GM23338 (cell line): ENCODE results near the gene GKN2. TPM values are rescaled to one million over a fixed set of nuclear protein-coding genes. Genes with fewer than 3 reads are reported as not detected.
A peak's percentile ranks its signal among the peaks of the same experiment; 100 is the strongest.

Experiments used
- ATAC-seq: fragments of 200-7000 bp; cut with Tn5 transposase; 3 replicates; pipeline ENCODE4 v1.9.1; 2020
- DNase-seq: peaks from one replicate; pipeline ENCODE4 v3.0.0-alpha.2; 2015; ENCODE audit warnings: low spot score
- H2AFZ ChIP-seq: fragments of 200-600 bp; sonication (generic); 2 replicates; pipeline ENCODE4 v1.8.0; 2016; ENCODE audit warnings: antibody characterized with exemption, mild to moderate bottlenecking, moderate library complexity
- H3F3A ChIP-seq: fragments of 200-600 bp; sonication (generic); replicated peaks from 2 replicates; pipeline ENCODE4 v1.8.0; 2017; ENCODE audit warnings: antibody characterized with exemption, mixed run types, low read depth
- H3K27ac ChIP-seq: fragments of 200-600 bp; sonication (generic); 2 replicates; pipeline ENCODE4 v1.6.1; 2016; ENCODE audit warnings: low read depth
- H3K27me3 ChIP-seq: fragments of 200-600 bp; sonication (generic); 2 replicates; pipeline ENCODE4 v1.8.0; 2016; ENCODE audit warnings: mild to moderate bottlenecking, mixed run types, moderate library complexity; ENCODE audit not compliant: insufficient read depth
- H3K36me3 ChIP-seq: fragments of 200-600 bp; sonication (generic); 2 replicates; pipeline ENCODE4 v1.8.0; 2016; ENCODE audit warnings: mild to moderate bottlenecking; ENCODE audit not compliant: insufficient read depth
- H3K4me1 ChIP-seq: fragments of 200-600 bp; sonication (generic); 2 replicates; pipeline ENCODE4 v1.8.0; 2016; ENCODE audit warnings: mild to moderate bottlenecking, moderate library complexity; ENCODE audit not compliant: insufficient read depth
- H3K4me2 ChIP-seq: fragments of 200-600 bp; sonication (generic); 2 replicates; pipeline ENCODE4 v1.7.1; 2017; ENCODE audit warnings: mixed run types
- H3K4me3 ChIP-seq: fragments of 200-600 bp; sonication (generic); 2 replicates; pipeline ENCODE4 v1.6.1; 2016; ENCODE audit warnings: mixed run types
- H3K79me2 ChIP-seq: fragments of 200-600 bp; sonication (generic); replicated peaks from 2 replicates; pipeline ENCODE4 v1.8.0; 2017; ENCODE audit warnings: mild to moderate bottlenecking; ENCODE audit not compliant: insufficient read depth
- H3K9me2 ChIP-seq: fragments of 200-600 bp; sonication (generic); 2 replicates; pipeline ENCODE4 v1.8.0; 2017; ENCODE audit not compliant: insufficient read depth
- H4K20me1 ChIP-seq: fragments of 200-600 bp; sonication (generic); replicated peaks from 2 replicates; pipeline ENCODE4 v1.8.0; 2017; ENCODE audit warnings: mild to moderate bottlenecking; ENCODE audit not compliant: insufficient read depth
- H3K27ac Mint-ChIP-seq: 2 replicates; pipeline ENCODE4 v1.8.0; 2020; ENCODE audit warnings: inconsistent platforms, mild to moderate bottlenecking, moderate library complexity, mixed read lengths
- H3K27me3 Mint-ChIP-seq: 3 replicates; pipeline ENCODE4 v1.8.0; 2022; ENCODE audit warnings: low read depth, mild to moderate bottlenecking, moderate library complexity, mixed read lengths, inconsistent platforms; ENCODE audit not compliant: insufficient read depth, poor library complexity
- H3K36me3 Mint-ChIP-seq: 3 replicates; pipeline ENCODE4 v1.8.0; 2021; ENCODE audit warnings: low read depth, mild to moderate bottlenecking, inconsistent platforms, moderate library complexity, mixed read lengths
- H3K4me1 Mint-ChIP-seq: 3 replicates; pipeline ENCODE4 v1.8.0; 2020; ENCODE audit warnings: mild to moderate bottlenecking, inconsistent platforms, mixed read lengths
- H3K4me3 Mint-ChIP-seq: 3 replicates; pipeline ENCODE4 v1.8.0; 2021; ENCODE audit warnings: moderate library complexity, mild to moderate bottlenecking, inconsistent platforms, mixed read lengths
- H3K9me3 Mint-ChIP-seq: 3 replicates; pipeline ENCODE4 v1.8.0; 2020; ENCODE audit warnings: moderate library complexity, mild to moderate bottlenecking, inconsistent platforms, mixed read lengths
- CREB1 ChIP-seq: fragments of 250-450 bp; sonication (Bioruptor Pico); IDR thresholded peaks from 2 replicates; pipeline ENCODE4 v1.5.0; 2020; ENCODE audit warnings: low read depth, mild to moderate bottlenecking, moderate library complexity
- EZH2 ChIP-seq: fragments of 200-600 bp; sonication (generic); IDR thresholded peaks from one replicate; pipeline ENCODE4 v1.8.0; 2017; ENCODE audit warnings: antibody characterized with exemption, mild to moderate bottlenecking, low read depth; ENCODE audit not compliant: unreplicated experiment
- EZH2phosphoT487 ChIP-seq: fragments of 200-600 bp; sonication (generic); IDR thresholded peaks from one replicate; pipeline ENCODE4 v1.8.1; 2018; ENCODE audit warnings: antibody characterized with exemption; ENCODE audit not compliant: unreplicated experiment
- JUNB ChIP-seq: IDR thresholded peaks from one replicate; pipeline ENCODE4 v1.6.1; 2016; ENCODE audit warnings: antibody characterized with exemption; ENCODE audit not compliant: unreplicated experiment
- NANOG ChIP-seq: IDR thresholded peaks from 2 replicates; pipeline ENCODE4 v1.6.1; 2016; ENCODE audit warnings: antibody characterized with exemption, borderline replicate concordance
- POLR2AphosphoS5 ChIP-seq: IDR thresholded peaks from 2 replicates; pipeline ENCODE4 v1.6.1; 2016; ENCODE audit warnings: antibody characterized with exemption, low read depth
- REST ChIP-seq: IDR thresholded peaks from one replicate; pipeline ENCODE4 v1.6.1; 2018; ENCODE audit warnings: antibody characterized with exemption; ENCODE audit not compliant: unreplicated experiment
- STAT1 ChIP-seq: IDR thresholded peaks from one replicate; pipeline ENCODE4 v1.6.1; 2016; ENCODE audit warnings: antibody characterized with exemption; ENCODE audit not compliant: unreplicated experiment
- ZNF114 ChIP-seq: fragments of 250-450 bp; sonication (Bioruptor Pico); IDR thresholded peaks from 2 replicates; pipeline ENCODE4 v1.5.0; 2020; ENCODE audit warnings: mild to moderate bottlenecking, moderate library complexity
- ZNF331 ChIP-seq: fragments of 250-450 bp; sonication (Bioruptor Pico); IDR thresholded peaks from 2 replicates; pipeline ENCODE4 v1.5.0; 2020; ENCODE audit warnings: low read depth, mild to moderate bottlenecking, moderate library complexity
- ZNF462 ChIP-seq: fragments of 250-450 bp; sonication (Bioruptor Pico); IDR thresholded peaks from 2 replicates; pipeline ENCODE4 v1.5.0; 2020; ENCODE audit warnings: mild to moderate bottlenecking, moderate library complexity
- polyA plus RNA-seq: library from polyadenylated mRNA; unstranded; fragments of >200 nt; fragmentation: Nextera tagmentation; extraction: Ambion mirVana; gene quantifications from 2 replicates; pipeline ENCODE4 v1.2.1, GENCODE V29; 2016
- total RNA-seq: library from RNA; depleted of rRNA; stranded (reverse); fragments of >200 nt; shearing (Covaris generic); gene quantifications from 2 replicates; pipeline ENCODE4 v1.2.3, GENCODE V29; 2014

GKN2 gene
- total and polyA plus RNA-seq, 2 experiments from 2014 or later = not detected

- TF ChIP-seq REST (no peak), POLR2AphosphoS5 (no peak), EZH2phosphoT487 (no peak), ZNF114 (CRISPR knock-in tag) (no peak)
Observed at GRCh38 chr2:68992341-68992740, 39.6 kb upstream of the GKN2 start (continued).

- DNase-seq (no peak), ATAC-seq (no peak)
- Mint-ChIP-seq H3K27me3 (peaks cover 2% of the 10 kb centered on the region), H3K4me3 (no peak overlapping the region), H3K9me3 (no peaks in the 10 kb centered on the region), H3K27ac (no peak overlapping the region), H3K36me3 (no peaks in the 10 kb centered on the region), H3K4me1 (no peaks in the 10 kb centered on the region; the same call in 2 of the 3 replicates)
- Histone ChIP-seq H3F3A (no peaks in the 10 kb centered on the region), H2AFZ (0 out of 2 replicates have a peak overlapping the region, but pooled peaks have one; percentile 33), H3K36me3 (no peaks in the 10 kb centered on the region), H4K20me1 (no peaks in the 10 kb centered on the region), H3K4me1 (no peaks in the 10 kb centered on the region), H3K79me2 (no peaks in the 10 kb centered on the region), H3K27ac (no peak overlapping the region), H3K4me3 (no peak overlapping the region), H3K9me2 (no peaks in the 10 kb centered on the region), H3K27me3 (no peaks in the 10 kb centered on the region), H3K4me2 (no peak overlapping the region)
- no peak for TF ChIP-seq ZNF114 (CRISPR knock-in tag)
- TF ChIP-seq STAT1 = no peak
- TF ChIP-seq NANOG = no peak
- no peak for TF ChIP-seq ZNF462 (CRISPR knock-in tag)
- no peak for TF ChIP-seq EZH2
- TF ChIP-seq ZNF331 (CRISPR knock-in tag) = no peak
- TF ChIP-seq CREB1 (CRISPR knock-in tag) = no peak
- no peak for TF ChIP-seq JUNB
- no peak for TF ChIP-seq REST
- TF ChIP-seq EZH2phosphoT487 = no peak
Observed at GRCh38 chr2:68989035-68989434, 36.3 kb upstream of the GKN2 start.
